Panc1 (cell line): ENCODE measurements around the gene SNRPA1.

Experiments
- CTCF ChIP-seq: fragments of 450-650 bp; IDR thresholded peaks from 2 replicates; pipeline ENCODE4 v1.5.1; 2017; ENCODE audit warnings: mild to moderate bottlenecking
- POLR2AphosphoS5 ChIP-seq: IDR thresholded peaks from 2 replicates; pipeline ENCODE4 v1.6.1; 2012; ENCODE audit warnings: mild to moderate bottlenecking, low read depth, low read length, moderate library complexity
- REST ChIP-seq, 2 experiments: IDR thresholded peaks; 2 replicates each; pipeline ENCODE4 v1.6.1; 2011 to 2012; ENCODE audit warnings: low read depth in 2 of 2, control low read depth in 1 of 2, low read length in 1 of 2, mild to moderate bottlenecking in 1 of 2, moderate library complexity in 1 of 2; ENCODE audit not compliant: insufficient read depth in 1 of 2

GRCh38 chr15:101295607-101296161 lies 636 bp upstream of the SNRPA1 start:
- TF ChIP-seq POLR2AphosphoS5 (no peak), CTCF (no peak), REST (IDR thresholded peaks at IDR 0.05; ENCODE audit: insufficient read depth in 1 of 2, low read depth in 2 of 2, low read length in 1 of 2) (no peak)
